HepG2 (cell line): ENCODE data around the gene ASGR1. TPM values are rescaled to one million over a fixed set of nuclear protein-coding genes. Genes with fewer than 3 reads are reported as not detected.

Source experiments
- AFF4 ChIP-seq: sonication (generic); formaldehyde crosslinking; IDR thresholded peaks from 2 replicates; pipeline ENCODE4 v1.4.0; 2020; ENCODE audit warnings: missing genetic modification reagents
- NFKBIZ ChIP-seq: IDR thresholded peaks from 2 replicates; pipeline ENCODE4 v1.6.1; 2018; ENCODE audit warnings: missing genetic modification reagents, missing compliant biosample characterization
- PHF21A ChIP-seq: sonication (generic); formaldehyde crosslinking; IDR thresholded peaks from 2 replicates; pipeline ENCODE4 v1.5.0; 2020; ENCODE audit warnings: mild to moderate bottlenecking, missing genetic modification reagents
- PLRG1 ChIP-seq: fragments of 450-650 bp; conservative IDR thresholded peaks from 2 replicates; pipeline ENCODE4 v1.6.1; 2016
- SOX6 ChIP-seq, 2 experiments: fragments of 450-650 bp in 1 of 2; sonication (generic) in 1 of 2; formaldehyde crosslinking in 1 of 2; IDR thresholded peaks; 2 replicates each; pipeline versions ENCODE4 v1.4.0 to v1.6.1; 2017 to 2020; ENCODE audit warnings: antibody characterized with exemption in 1 of 2, mild to moderate bottlenecking in 1 of 2, missing genetic modification reagents in 1 of 2
- ZBTB10 ChIP-seq: sonication (generic); formaldehyde crosslinking; IDR thresholded peaks from 2 replicates; pipeline ENCODE4 v1.4.0; 2020; ENCODE audit warnings: missing genetic modification reagents, borderline replicate concordance
- ZNF574 ChIP-seq: sonication (generic); formaldehyde crosslinking; IDR thresholded peaks from 2 replicates; pipeline ENCODE4 v1.4.0; 2020; ENCODE audit warnings: missing genetic modification reagents
- polyA plus RNA-seq, 8 experiments: library from polyadenylated mRNA; depleted of rRNA in 3 of 8; stranded (reverse) in 7 of 8; unstranded in 1 of 8; fragments of >200 nt; fragmentation: Illumina TruSeq in 4 of 8; extraction: Trizol in 4 of 8; gene quantifications; 2 replicates each; pipeline versions ENCODE4 v1.2.1 to v1.2.3, GENCODE V29; 2011 to 2016; ENCODE audit warnings: low read depth in 4 of 8, missing spikeins in 1 of 8, mixed read lengths in 1 of 8; ENCODE audit not compliant: insufficient read depth in 1 of 8
- total RNA-seq, 5 experiments: library from RNA; depleted of rRNA; stranded (reverse); fragments of >200 nt; fragmentation: Illumina TruSeq; extraction: Trizol; gene quantifications; 2 replicates each; pipeline ENCODE4 v1.2.3, GENCODE V29; 2016; ENCODE audit warnings: low read depth in 1 of 5
- TF ChIP-seq, protein P1 (sequence below): sonication (generic); formaldehyde crosslinking; IDR thresholded peaks from 2 replicates; pipeline ENCODE4 v1.8.0; 2022; ENCODE audit warnings: mild to moderate bottlenecking, missing genetic modification reagents, moderate library complexity
- TF ChIP-seq, protein P2 (sequence below): sonication (generic); formaldehyde crosslinking; IDR thresholded peaks from 2 replicates; pipeline ENCODE4 v1.8.0; 2022; ENCODE audit warnings: missing genetic modification reagents, mild to moderate bottlenecking, moderate library complexity, borderline replicate concordance
- TF ChIP-seq, protein P3 (sequence below): IDR thresholded peaks from 2 replicates; pipeline ENCODE4 v1.4.0; 2020; ENCODE audit warnings: mild to moderate bottlenecking, missing genetic modification reagents

Gene ASGR1
- total and polyA plus RNA-seq, 2 of the 13 experiments (the other 11 are each of a cell fraction or from before 2014, with no cell fraction given), result 353 to 796 TPM

DNA sequence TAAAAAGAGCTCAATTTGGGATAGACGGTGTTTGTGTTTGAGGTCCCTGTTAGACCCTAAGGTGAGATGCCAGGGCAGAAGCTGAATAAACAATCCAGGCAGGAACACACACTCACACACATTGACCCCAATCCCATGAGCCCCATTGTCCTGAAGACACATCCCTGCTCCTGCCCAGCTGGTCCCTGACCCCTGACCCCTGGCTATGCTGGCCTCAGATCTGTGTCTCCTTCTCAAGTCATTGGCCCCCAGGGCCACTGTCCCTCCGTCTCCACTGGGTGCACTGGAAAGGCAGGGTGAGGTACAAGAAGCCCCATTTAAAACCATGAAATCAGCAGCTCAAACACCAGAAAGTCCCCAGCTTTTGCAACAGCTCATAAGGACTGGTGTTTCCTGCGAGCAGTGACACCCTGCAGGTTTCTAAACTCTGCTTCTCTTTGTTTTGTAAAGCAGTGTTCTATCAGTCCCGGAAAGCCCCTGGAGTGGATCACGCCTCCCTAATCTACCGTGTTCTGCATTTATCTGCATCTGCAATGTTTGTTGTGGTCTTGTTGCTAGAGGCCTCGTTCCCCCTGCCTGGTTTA lies 46.6 kb downstream of the ASGR1 start (continued):
- TF ChIP-seq ZBTB10 (CRISPR knock-in tag) (no peak), PLRG1 (no peak), AFF4 (no peak), PHF21A (CRISPR knock-in tag) (peak; percentile 79), SOX6 (IDR thresholded peaks at IDR 0.05) (no peak), SOX6 (CRISPR knock-in tag; IDR thresholded peaks at IDR 0.05) (peak; percentile 91), ZNF574 (CRISPR knock-in tag) (no peak), NFKBIZ (CRISPR knock-in tag) (no peak)
- TF ChIP-seq, protein P1, sequence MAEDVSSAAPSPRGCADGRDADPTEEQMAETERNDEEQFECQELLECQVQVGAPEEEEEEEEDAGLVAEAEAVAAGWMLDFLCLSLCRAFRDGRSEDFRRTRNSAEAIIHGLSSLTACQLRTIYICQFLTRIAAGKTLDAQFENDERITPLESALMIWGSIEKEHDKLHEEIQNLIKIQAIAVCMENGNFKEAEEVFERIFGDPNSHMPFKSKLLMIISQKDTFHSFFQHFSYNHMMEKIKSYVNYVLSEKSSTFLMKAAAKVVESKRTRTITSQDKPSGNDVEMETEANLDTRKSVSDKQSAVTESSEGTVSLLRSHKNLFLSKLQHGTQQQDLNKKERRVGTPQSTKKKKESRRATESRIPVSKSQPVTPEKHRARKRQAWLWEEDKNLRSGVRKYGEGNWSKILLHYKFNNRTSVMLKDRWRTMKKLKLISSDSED (CRISPR knock-in tag), result no peak
- TF ChIP-seq, protein P2, sequence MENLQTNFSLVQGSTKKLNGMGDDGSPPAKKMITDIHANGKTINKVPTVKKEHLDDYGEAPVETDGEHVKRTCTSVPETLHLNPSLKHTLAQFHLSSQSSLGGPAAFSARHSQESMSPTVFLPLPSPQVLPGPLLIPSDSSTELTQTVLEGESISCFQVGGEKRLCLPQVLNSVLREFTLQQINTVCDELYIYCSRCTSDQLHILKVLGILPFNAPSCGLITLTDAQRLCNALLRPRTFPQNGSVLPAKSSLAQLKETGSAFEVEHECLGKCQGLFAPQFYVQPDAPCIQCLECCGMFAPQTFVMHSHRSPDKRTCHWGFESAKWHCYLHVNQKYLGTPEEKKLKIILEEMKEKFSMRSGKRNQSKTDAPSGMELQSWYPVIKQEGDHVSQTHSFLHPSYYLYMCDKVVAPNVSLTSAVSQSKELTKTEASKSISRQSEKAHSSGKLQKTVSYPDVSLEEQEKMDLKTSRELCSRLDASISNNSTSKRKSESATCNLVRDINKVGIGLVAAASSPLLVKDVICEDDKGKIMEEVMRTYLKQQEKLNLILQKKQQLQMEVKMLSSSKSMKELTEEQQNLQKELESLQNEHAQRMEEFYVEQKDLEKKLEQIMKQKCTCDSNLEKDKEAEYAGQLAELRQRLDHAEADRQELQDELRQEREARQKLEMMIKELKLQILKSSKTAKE, result 0 out of 2 replicates have a peak, but pooled peaks have one; percentile 30
- TF ChIP-seq, protein P3, sequence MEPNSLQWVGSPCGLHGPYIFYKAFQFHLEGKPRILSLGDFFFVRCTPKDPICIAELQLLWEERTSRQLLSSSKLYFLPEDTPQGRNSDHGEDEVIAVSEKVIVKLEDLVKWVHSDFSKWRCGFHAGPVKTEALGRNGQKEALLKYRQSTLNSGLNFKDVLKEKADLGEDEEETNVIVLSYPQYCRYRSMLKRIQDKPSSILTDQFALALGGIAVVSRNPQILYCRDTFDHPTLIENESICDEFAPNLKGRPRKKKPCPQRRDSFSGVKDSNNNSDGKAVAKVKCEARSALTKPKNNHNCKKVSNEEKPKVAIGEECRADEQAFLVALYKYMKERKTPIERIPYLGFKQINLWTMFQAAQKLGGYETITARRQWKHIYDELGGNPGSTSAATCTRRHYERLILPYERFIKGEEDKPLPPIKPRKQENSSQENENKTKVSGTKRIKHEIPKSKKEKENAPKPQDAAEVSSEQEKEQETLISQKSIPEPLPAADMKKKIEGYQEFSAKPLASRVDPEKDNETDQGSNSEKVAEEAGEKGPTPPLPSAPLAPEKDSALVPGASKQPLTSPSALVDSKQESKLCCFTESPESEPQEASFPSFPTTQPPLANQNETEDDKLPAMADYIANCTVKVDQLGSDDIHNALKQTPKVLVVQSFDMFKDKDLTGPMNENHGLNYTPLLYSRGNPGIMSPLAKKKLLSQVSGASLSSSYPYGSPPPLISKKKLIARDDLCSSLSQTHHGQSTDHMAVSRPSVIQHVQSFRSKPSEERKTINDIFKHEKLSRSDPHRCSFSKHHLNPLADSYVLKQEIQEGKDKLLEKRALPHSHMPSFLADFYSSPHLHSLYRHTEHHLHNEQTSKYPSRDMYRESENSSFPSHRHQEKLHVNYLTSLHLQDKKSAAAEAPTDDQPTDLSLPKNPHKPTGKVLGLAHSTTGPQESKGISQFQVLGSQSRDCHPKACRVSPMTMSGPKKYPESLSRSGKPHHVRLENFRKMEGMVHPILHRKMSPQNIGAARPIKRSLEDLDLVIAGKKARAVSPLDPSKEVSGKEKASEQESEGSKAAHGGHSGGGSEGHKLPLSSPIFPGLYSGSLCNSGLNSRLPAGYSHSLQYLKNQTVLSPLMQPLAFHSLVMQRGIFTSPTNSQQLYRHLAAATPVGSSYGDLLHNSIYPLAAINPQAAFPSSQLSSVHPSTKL (CRISPR knock-in tag), result peak; percentile 52
